Islet of Langerhans (tissue), 1 donor: Measurements from ENCODE around the gene NEBL.

ENCODE experiments used
- FAIRE-seq: peaks from one replicate; lab custom pipeline; 2011; peaks lifted over from hg19 to GRCh38; lab: Jason Lieb, UNC

Gene NEBL

DNA sequence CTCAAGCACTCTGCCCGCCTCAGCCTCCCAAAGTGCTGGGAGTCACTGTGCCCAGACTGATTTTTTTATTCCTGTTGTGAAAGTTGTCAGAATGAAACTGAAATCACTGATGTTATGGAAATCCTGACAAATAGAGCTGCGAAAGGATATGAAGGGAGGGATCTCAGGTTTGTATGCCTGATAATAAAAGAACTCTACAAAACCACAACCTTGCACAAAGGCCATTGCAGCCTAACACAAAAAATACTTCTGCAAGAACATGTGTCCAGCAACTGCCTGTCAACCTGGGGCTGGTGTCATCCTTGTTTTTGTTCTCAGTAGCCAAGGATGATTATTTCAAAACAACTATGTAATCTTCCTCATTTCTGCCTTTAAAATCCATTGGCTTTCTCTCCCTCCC, 126.1 kb downstream of the NEBL start:
- no peak for FAIRE-seq

DNA sequence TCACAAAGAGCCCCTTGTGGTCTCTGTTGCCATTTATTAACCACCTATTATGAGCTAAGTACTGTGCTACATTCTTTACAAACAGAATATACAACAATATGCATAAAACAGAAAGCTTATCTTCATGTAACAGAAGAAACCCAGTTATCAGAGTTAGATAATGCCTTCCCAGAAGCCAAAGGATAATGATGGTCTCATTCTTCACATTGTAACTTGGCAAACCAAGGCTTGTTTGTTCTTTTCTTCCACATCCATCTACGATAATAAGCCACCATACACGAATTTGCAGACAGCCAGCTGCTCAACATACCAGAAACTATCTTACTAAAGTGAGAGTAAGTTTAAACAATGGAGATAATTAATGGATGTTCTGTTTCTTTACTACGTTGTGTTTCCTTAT, 127.6 kb downstream of the NEBL start:
- no peak for FAIRE-seq

DNA sequence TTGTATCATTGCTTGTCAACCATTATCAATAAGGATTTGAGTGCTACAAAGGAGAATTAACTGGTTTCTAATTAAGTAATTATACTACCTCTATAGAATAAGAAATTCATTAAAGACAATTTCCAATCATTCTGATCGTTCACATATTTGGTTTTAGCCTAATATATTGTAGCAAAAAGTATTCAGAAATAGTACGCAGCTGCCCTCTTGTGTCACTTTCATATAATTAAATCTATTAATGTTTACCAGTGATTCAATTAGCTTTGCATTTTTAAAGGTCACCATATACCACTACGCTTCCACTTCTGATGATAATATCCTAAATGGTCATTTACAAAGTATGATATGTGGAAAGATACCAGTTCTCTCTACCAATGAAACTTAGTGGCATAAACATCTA, 128.3 kb downstream of the NEBL start:
- FAIRE-seq: peak; percentile 47

DNA sequence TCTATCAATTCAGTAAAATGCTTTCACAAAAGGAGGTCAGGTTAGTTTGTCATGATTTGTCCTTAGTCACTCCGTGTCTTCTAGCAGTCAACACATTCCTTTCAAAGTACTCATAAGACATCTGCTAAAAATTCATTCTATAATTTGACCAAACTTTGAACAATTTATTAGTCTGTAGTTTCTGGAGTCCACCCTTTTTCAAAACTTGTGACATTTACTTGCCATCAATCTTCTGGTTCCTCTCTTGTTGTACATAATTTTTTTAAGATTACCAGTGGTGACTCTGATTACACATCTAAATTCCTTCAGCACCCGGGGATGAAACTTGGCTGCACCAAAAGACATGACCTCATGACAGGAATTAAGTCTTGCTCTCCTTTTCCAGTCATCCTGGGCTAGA, 130.1 kb downstream of the NEBL start:
- no peak for FAIRE-seq

DNA sequence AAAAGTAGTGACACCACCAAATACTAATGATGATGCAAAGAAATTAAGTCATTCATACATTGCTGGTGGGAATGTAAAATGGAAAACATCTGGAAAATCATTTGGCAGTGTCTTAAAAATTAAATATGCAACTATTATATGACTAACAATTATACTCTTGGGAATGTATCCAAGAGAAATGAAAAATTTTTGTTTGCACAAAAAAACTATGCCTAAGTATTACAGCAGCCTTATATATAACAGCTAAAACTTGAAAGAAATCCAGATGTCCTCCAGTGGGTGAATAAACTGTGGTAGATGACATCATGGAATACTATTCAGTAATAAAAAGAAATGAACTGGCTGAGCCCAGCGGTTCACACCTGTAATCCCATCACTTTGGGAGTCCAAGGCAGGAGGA, 132.0 kb downstream of the NEBL start:
- FAIRE-seq: no peak

DNA sequence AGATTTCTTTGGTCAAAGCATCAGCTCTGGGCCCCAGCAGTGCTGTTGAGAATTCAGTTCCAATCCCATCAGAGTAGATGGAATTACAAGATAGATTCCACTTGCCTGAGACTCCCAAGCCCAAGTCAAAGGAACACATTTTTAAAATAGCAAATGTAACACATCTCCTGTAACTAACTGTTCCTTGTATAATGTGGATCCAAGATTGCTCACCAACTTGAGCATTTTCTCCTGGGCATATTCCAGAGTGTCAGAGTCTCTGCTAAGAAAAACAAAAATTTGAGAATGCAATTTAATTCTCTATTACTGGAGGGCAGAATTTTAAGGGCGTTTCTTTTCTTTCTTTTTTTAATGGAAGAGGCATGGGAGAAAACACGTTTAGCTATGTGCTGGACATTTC, 136.7 kb downstream of the NEBL start:
- no peak for FAIRE-seq

DNA sequence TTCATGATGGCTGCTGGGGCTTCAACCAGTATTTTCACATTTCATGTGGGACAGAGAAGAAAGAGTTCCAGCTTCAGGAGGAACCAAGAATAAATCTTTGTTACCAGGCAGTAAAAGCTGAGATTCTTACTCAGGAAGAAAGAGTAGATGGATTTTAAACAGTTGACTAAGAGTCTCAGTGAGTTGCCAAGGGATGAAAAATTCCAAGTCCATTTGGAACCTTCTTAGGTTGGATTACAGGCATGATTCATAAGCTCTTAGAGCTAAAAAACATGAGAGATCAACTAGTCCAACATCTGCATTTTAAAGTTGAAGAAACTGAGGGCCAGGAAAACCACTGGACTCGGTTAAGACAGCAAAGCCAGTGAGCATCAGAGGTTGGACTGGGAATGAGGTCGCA, 148.6 kb downstream of the NEBL start:
- no peak for FAIRE-seq

DNA sequence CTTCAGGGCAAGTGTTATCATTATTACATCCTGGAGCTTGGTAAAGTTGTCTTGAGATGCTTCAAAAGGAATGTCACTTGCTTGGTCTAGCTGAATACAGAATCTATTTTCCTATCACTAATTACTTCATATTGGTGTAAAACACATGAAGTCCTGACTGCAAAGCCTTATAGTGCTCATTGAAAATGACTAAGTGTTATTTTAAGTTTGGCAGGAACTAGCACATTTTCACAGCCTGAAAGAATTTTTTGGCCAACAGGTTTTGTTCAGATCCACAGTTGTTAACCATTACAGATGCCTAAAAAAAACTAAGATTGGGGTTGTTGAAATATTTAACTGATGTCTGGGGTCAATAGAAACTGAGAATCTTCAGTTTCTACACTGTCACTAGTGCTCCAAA, 149.3 kb downstream of the NEBL start:
- FAIRE-seq: no peak

DNA sequence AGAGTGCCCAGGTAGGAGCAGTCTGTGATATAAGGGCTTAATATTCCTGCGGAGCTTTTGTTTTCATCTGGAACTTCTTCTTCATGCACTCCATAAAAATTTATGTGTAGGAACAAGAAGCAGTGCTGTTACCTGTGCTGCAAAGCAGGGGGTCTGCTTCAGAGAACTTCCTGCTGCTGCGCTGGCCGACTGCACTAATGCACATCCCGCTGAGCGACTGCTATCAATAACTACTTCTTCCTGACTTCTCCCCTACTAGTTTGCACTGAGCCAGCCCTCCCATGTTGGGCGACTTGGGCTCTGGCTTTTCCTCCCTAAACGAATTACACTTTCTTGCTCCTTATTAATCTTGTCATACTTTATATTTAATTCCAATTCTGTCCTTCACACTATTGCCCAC, 150.3 kb downstream of the NEBL start:
- FAIRE-seq: no peak

DNA sequence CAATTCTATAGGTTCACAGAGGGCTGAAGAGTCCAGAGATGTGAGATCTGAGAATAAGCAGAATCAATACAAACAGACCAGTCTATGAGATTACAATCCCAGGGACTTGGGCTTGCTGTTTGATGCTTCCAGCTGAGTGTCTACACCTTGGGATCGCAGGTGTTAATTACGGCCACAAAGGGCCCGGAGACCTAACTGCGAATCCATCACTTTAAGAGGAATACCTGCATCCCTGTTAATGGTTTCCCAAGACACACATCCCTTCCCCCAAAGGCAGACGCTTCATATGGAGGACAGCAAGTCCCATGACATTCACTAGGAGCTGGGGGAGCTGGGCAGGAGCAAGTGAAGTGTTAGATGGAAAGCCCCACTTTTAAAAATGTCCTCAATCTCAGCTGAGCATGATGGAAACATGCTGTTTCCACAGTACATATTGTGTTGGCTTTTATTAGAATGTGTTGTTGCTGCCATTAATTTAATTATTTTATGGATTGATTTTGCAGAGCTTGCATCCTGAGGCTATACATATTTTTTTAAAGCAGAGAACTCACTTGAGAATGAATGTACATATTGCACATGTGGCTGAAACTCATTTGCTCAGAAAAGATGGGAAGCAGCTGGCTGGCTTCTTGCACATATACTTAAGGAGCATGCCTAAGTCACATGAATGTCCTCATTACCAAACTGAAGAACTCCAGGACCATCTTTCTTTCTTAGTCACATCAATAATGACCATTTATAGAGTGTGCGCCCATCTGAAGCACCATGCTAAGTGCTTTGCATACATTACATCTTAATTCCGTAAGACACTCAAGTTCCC, 151.3 kb downstream of the NEBL start:
- no peak for FAIRE-seq

DNA sequence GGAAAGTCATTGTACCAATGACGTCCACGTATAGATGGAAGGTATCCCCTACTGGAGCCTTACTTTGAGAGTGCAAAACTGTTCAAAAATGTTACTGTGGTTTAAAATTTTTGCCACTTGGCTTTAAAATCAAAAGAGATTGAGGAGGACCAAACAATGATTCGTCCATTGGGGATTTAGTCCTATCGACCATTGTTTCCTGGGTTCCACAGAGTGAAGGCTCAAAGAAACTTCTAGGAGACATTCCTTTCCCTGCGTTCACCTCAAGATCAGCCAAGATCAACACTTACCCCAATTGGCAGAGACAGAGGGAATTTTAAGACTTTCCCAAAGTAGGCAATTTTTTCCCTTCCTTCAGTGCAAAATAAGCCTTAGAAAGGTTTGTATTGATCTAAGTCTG, 152.3 kb downstream of the NEBL start:
- no peak for FAIRE-seq

DNA sequence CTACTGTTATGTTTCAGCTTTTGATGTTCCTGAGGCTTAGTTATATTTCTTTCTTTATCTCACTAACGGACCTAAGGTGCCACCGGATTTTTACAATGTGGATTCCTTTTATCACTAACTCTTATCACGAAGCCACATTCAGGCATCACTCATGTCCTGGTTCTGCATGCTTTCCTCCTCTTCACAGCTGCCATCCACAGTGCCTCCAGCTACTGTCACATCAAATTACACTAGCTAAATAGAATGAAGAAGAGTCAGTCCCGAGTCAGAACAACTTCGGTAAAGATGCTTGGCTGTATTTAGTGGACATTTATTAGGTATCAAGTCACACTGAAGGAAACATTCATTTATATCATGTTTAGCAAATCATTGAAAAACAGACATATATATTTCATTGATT, 153.2 kb downstream of the NEBL start:
- FAIRE-seq: no peak

DNA sequence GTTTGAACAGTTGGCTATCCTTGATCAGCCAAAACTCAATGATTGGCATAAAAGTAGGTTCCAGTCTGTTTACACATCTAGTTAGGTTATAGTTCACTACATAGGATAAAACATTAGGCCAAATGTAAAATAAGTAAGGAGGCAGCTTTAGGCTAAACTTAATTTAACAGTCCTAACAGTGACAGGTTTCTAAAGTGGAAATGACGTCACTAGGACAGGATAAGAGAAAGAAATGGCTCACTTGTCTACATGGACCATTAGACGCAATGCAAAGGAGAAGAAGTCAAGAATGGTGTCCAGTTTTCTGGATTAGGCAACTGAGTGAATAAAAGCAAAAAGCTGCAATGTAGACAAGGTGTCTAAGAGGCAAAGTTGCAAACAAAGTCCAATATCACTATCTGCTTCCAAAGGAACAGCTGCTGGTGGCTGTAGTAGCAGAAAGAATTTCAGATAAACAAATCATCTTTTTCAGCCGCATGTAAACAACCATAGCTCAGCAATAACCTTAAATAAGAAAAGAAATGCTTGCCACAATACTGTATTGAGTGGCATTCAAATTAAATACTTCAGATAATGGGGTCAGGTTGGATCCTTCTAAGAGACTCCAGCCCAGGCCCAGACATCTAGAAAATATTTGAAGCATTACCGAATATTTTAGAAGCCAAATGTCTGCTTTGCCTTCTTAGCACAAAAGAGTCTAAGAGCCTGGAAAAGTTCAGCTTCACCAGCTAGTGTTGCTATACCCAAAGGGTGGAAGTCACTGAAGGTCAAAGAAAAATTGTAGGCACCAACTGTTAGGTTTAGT, 154.2 kb downstream of the NEBL start:
- no peak for FAIRE-seq

DNA sequence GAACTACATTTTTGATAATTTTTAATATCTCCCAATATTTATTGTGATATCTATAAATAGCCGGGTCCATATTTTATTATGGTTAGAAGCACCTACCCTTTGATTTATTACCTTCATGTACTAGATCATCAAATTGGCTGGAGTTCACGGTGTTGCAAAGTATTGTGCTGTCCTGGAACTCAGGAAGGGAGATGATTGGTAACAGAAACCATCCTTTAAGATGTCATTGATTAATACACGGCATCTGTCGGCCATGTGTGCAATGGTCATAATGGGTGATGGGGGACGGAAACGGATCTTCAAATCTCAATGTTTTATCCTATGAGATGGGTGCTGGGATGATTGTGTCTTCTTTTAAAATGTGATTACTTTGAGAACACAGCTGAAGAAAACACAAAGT, 157.0 kb downstream of the NEBL start:
- FAIRE-seq: no peak

DNA sequence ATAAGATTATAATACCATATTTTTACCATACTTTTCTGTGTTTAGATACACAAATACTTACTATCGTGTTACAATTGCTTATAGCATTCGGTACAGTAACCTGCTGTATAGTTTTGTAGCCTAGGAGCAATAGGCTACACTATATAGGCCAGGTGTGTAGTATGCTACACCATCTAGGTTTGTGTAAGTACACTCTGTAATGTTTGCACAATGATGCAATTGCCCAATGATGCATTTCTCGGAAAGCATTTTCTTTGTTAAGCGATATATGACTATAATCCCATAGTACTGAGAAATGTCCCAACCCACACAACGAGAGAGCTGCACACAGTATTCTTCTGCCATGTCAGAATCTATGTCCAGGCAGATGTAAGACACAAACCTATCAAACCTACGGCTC, 160.0 kb downstream of the NEBL start:
- FAIRE-seq: no peak
